CD14-positive monocyte (primary cell): ENCODE results near the gene MYNN. TPM values are rescaled to one million over a fixed set of nuclear protein-coding genes. Genes with fewer than 3 reads are reported as not detected.

Experiments
- DNase-seq, 3 donors: peaks; one replicate each; pipeline ENCODE4 v3.0.0-alpha.2; 2011 to 2022
- H2AFZ ChIP-seq: 2 replicates; pipeline ENCODE4 v1.6.0; 2012; ENCODE audit warnings: mild to moderate bottlenecking, low read depth, low read length, inconsistent platforms; ENCODE audit not compliant: insufficient read depth, poor library complexity, severe bottlenecking
- H3K27ac ChIP-seq, 2 donors: 1 replicate in 1 of 2; 2 replicates in 1 of 2; pipeline ENCODE4 v1.5.1; 2012 to 2013; ENCODE audit warnings: low read length in 2 of 2, control low read depth in 1 of 2, inconsistent platforms in 1 of 2, low read depth in 1 of 2, mild to moderate bottlenecking in 1 of 2
- H3K27me3 ChIP-seq, 2 donors: one replicate each; pipeline versions ENCODE4 v1.6.0 to v1.6.1; 2011 to 2013; ENCODE audit warnings: low read length in 2 of 2; ENCODE audit not compliant: control insufficient read depth in 2 of 2, insufficient read depth in 2 of 2
- H3K36me3 ChIP-seq, 2 donors: replicated peaks in 1 of 2; 1 replicate in 1 of 2; 2 replicates in 1 of 2; pipeline versions ENCODE4 v1.5.1 to v1.6.1; 2012 to 2013; ENCODE audit warnings: low read length in 2 of 2, control low read depth in 1 of 2, inconsistent platforms in 1 of 2, mild to moderate bottlenecking in 1 of 2; ENCODE audit not compliant: insufficient read depth in 2 of 2, control insufficient read depth in 1 of 2
- H3K4me1 ChIP-seq, 2 donors: 1 replicate in 1 of 2; 2 replicates in 1 of 2; pipeline versions ENCODE4 v1.5.1 to v1.6.1; 2012 to 2013; ENCODE audit warnings: low read length in 2 of 2, control low read depth in 1 of 2, inconsistent platforms in 1 of 2, mild to moderate bottlenecking in 1 of 2, moderate library complexity in 1 of 2; ENCODE audit not compliant: insufficient read depth in 2 of 2, control insufficient read depth in 1 of 2
- H3K4me2 ChIP-seq: replicated peaks from 2 replicates; pipeline ENCODE3; 2012; ENCODE audit warnings: low read length, moderate library complexity, mild to moderate bottlenecking; ENCODE audit not compliant: poor library complexity, severe bottlenecking; ENCODE audit errors: extremely low read depth
- H3K4me3 ChIP-seq, 3 experiments: fragments of 200-600 bp in 1 of 3; sonication (generic) in 1 of 3; replicated peaks in 1 of 3; 1 replicate in 2 of 3; 2 replicates in 1 of 3; pipeline ENCODE4 v1.5.1; 2011 to 2013; ENCODE audit warnings: low read length in 3 of 3, mild to moderate bottlenecking in 3 of 3, control low read depth in 2 of 3, low read depth in 2 of 3, inconsistent platforms in 1 of 3, moderate library complexity in 1 of 3
- H3K79me2 ChIP-seq: 2 replicates; pipeline ENCODE4 v1.6.0; 2012; ENCODE audit warnings: mild to moderate bottlenecking, control low read depth, inconsistent platforms, low read length, moderate library complexity; ENCODE audit not compliant: insufficient read depth
- H3K9ac ChIP-seq: 2 replicates; pipeline ENCODE4 v1.6.0; 2017; ENCODE audit warnings: low read length, mild to moderate bottlenecking; ENCODE audit not compliant: insufficient read depth, poor library complexity, severe bottlenecking
- H3K9me3 ChIP-seq, 2 donors: replicated peaks in 1 of 2; 1 replicate in 1 of 2; 2 replicates in 1 of 2; pipeline versions ENCODE4 v1.5.1 to v1.6.1; 2012 to 2013; ENCODE audit warnings: low read length in 2 of 2, control low read depth in 1 of 2; ENCODE audit not compliant: control insufficient read depth in 1 of 2, insufficient read depth in 1 of 2
- H4K20me1 ChIP-seq: 2 replicates; pipeline ENCODE4 v1.6.0; 2012; ENCODE audit warnings: mild to moderate bottlenecking, low read length, control low read depth, moderate library complexity; ENCODE audit not compliant: insufficient read depth
- H3K27ac Mint-ChIP-seq, 7 donors: one replicate each; pipeline ENCODE4 v1.8.0; 2020; ENCODE audit warnings: mild to moderate bottlenecking in 7 of 7, mixed read lengths in 7 of 7, moderate library complexity in 6 of 7, inconsistent platforms in 2 of 7
- H3K27me3 Mint-ChIP-seq, 3 donors: one replicate each; pipeline ENCODE4 v1.8.0; 2021 to 2022; ENCODE audit warnings: low read depth in 3 of 3, mild to moderate bottlenecking in 3 of 3, mixed read lengths in 3 of 3, moderate library complexity in 3 of 3, inconsistent platforms in 1 of 3
- H3K36me3 Mint-ChIP-seq, 2 donors: one replicate each; pipeline ENCODE4 v1.8.0; 2020; ENCODE audit warnings: mixed read lengths in 2 of 2, inconsistent platforms in 1 of 2, mild to moderate bottlenecking in 1 of 2
- H3K4me1 Mint-ChIP-seq: one replicate; pipeline ENCODE4 v1.8.0; 2020; ENCODE audit warnings: mild to moderate bottlenecking, mixed read lengths
- H3K4me3 Mint-ChIP-seq, 2 donors: one replicate each; pipeline ENCODE4 v1.8.0; 2020; ENCODE audit warnings: mild to moderate bottlenecking in 2 of 2, mixed read lengths in 2 of 2, moderate library complexity in 1 of 2
- H3K9me3 Mint-ChIP-seq, 7 donors: one replicate each; pipeline ENCODE4 v1.8.0; 2020 to 2022; ENCODE audit warnings: mixed read lengths in 7 of 7, mild to moderate bottlenecking in 6 of 7, moderate library complexity in 6 of 7, inconsistent platforms in 2 of 7
- CTCF ChIP-seq: fragments of 200-600 bp; IDR thresholded peaks from one replicate; pipeline ENCODE4 v1.8.0; 2022; ENCODE audit warnings: antibody characterized with exemption, mild to moderate bottlenecking
- WGBS: methylation state at CpG from one replicate; pipeline ENCODE4 v1.1.5; 2013; ENCODE audit warnings: missing lambda C conversion rate; ENCODE audit not compliant: insufficient coverage; 5-methylcytosine and 5-hydroxymethylcytosine counted together
- intact Hi-C, 2 donors: fragments of 100-400 bp; cut with micrococcal nuclease; formaldehyde crosslinking; loops; one replicate each; pipeline versions ENCODE4 v1.15.0 to v1.15.1; 2023
- polyA plus RNA-seq, 3 donors: library from polyadenylated mRNA; depleted of rRNA in 1 of 3; unstranded in 2 of 3; stranded (reverse) in 1 of 3; fragments of 300-500 nt in 2 of 3; fragments of >200 nt in 1 of 3; fragmentation: Illumina TruSeq in 2 of 3; gene quantifications; 1 replicate in 2 of 3; 2 replicates in 1 of 3; pipeline ENCODE4 v1.2.3, GENCODE V29; 2012 to 2021

Gene MYNN
- polyA plus RNA-seq, 3 donors = 6.3 to 9.0 (median 8.7) TPM

GRCh38 chr3:169787120-169787519 lies 13.9 kb downstream of the MYNN start:
- H3K27ac Mint-ChIP-seq = no peak overlapping the region
- Histone ChIP-seq H4K20me1 (no peaks in the 10 kb centered on the region), H3K9me3 (no peaks in the 10 kb centered on the region), H3K27me3 (no peaks in the 10 kb centered on the region), H3K27ac (no peak overlapping the region), H2AFZ (no peak overlapping the region), H3K4me3 (no peak overlapping the region), H3K9ac (no peak overlapping the region), H3K79me2 (no peaks in the 10 kb centered on the region), H3K4me1 (no peaks in the 10 kb centered on the region), H3K36me3 (peaks cover 71 to 84% of the 10 kb centered on the region in 2 donors), H3K4me2 (no peak overlapping the region)
- H3K36me3 Mint-ChIP-seq = peaks cover 57 to 66% of the 10 kb centered on the region in 2 donors
- no peak for DNase-seq
- TF ChIP-seq CTCF = no peak
- H3K4me1 Mint-ChIP-seq = no peaks in the 10 kb centered on the region
- no peaks in the 10 kb centered on the region for H3K9me3 Mint-ChIP-seq
- no peak overlapping the region for H3K4me3 Mint-ChIP-seq
- intact Hi-C loops = no loop called here
- no peaks in the 10 kb centered on the region for H3K27me3 Mint-ChIP-seq
- WGBS = no CpG with 5 or more reads among the region's 4 CpGs

- H3K4me1 ChIP-seq = no peaks in the 10 kb centered on the region
- TF ChIP-seq CTCF = no peak
- Mint-ChIP-seq H3K9me3 (no peaks in the 10 kb centered on the region), H3K4me3 (no peak overlapping the region), H3K27me3 (no peaks in the 10 kb centered on the region), H3K27ac (peak overlapping the region in 2 of 7 donors; percentile 4 to 21), H3K4me1 (no peaks in the 10 kb centered on the region), H3K36me3 (peaks cover 56 to 66% of the 10 kb centered on the region in 2 donors)
- H3K4me2 ChIP-seq = no peak overlapping the region
- DNase-seq = no peak
- no CpG with 5 or more reads among the region's 1 CpG for WGBS
- intact Hi-C loops = no loop called here
- H3K9ac ChIP-seq = no peak overlapping the region
- H3K4me3 ChIP-seq = no peak overlapping the region
- H3K36me3 ChIP-seq = peaks cover 65 to 84% of the 10 kb centered on the region in 2 donors
- H3K79me2 ChIP-seq = no peaks in the 10 kb centered on the region
- no peak overlapping the region for H2AFZ ChIP-seq
- H4K20me1 ChIP-seq = no peaks in the 10 kb centered on the region
- no peaks in the 10 kb centered on the region for H3K27me3 ChIP-seq
- no peaks in the 10 kb centered on the region for H3K9me3 ChIP-seq
- H3K27ac ChIP-seq = no peak overlapping the region
Observed at GRCh38 chr3:169787791-169788190, 14.6 kb downstream of the MYNN start.
